22Rv1 (cell line): Measurements from ENCODE around the gene WDR91.

Source experiments
- CTCF ChIP-seq: fragments of 450-650 bp; IDR thresholded peaks from 2 replicates; pipeline ENCODE4 v1.5.1; 2017; ENCODE audit warnings: mild to moderate bottlenecking
- ZFX ChIP-seq: fragments of 450-650 bp; IDR thresholded peaks from 2 replicates; pipeline ENCODE4 v1.6.1; 2017; ENCODE audit warnings: antibody characterized with exemption, borderline replicate concordance

DNA sequence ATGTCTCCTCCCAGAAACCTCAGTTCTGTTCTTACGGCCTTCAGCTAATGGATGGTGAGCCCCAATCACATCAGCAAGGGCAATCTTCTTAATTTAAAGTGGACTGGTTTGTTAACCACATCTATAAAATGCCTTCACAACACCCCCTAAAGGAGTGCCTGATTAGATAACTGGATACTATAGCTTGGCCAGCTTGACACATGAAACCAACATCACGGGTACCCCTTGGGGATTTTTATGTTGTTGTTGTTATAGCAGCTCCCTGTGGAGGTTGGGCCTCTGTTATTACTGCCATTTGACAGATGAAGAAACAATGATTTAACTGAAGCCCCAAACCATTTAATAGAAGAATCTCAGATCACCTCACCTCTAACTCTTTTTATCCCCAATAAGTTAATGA is 49.1 kb upstream of the WDR91 start:
- TF ChIP-seq CTCF (no peak), ZFX (no peak)
